DND-41 (cell line): ENCODE measurements around the gene SCAF8.

ENCODE experiments used
- ATAC-seq: fragments of 200-7000 bp; cut with Tn5 transposase; 3 replicates; pipeline ENCODE4 v1.9.1; 2021; ENCODE audit warnings: low read depth; ENCODE audit not compliant: insufficient read depth
- DNase-seq: peaks from one replicate; pipeline ENCODE4 v3.0.0-alpha.2; 2020
- H2AFZ ChIP-seq: 2 replicates; pipeline ENCODE4 v1.6.0; 2012; ENCODE audit warnings: low read depth, low read length
- H3K27ac ChIP-seq: 2 replicates; pipeline ENCODE4 v1.5.1; 2012; ENCODE audit warnings: low read length, inconsistent platforms
- H3K27me3 ChIP-seq: fragments of 200-600 bp; sonication (generic); 2 replicates; pipeline ENCODE4 v1.6.0; 2012; ENCODE audit warnings: low read length, mild to moderate bottlenecking, inconsistent platforms; ENCODE audit not compliant: insufficient read depth, poor library complexity
- H3K36me3 ChIP-seq: 2 replicates; pipeline ENCODE4 v1.5.1; 2012; ENCODE audit warnings: low read length, inconsistent platforms; ENCODE audit not compliant: insufficient read depth
- H3K4me1 ChIP-seq: 2 replicates; pipeline ENCODE4 v1.5.1; 2012; ENCODE audit warnings: mild to moderate bottlenecking, low read length; ENCODE audit not compliant: insufficient read depth
- H3K4me2 ChIP-seq: 2 replicates; pipeline ENCODE4 v1.6.0; 2012; ENCODE audit warnings: mild to moderate bottlenecking, moderate library complexity, low read length, inconsistent platforms; ENCODE audit not compliant: insufficient read depth
- H3K4me3 ChIP-seq, 2 experiments: fragments of 200-600 bp in 1 of 2; shearing (Covaris generic) in 1 of 2; 2 replicates each; pipeline ENCODE4 v1.5.1; 2012 to 2016; ENCODE audit warnings: inconsistent platforms in 2 of 2, low read length in 2 of 2, mild to moderate bottlenecking in 2 of 2, low read depth in 1 of 2, moderate library complexity in 1 of 2
- H3K79me2 ChIP-seq: 2 replicates; pipeline ENCODE4 v1.6.0; 2012; ENCODE audit warnings: low read length, inconsistent platforms; ENCODE audit not compliant: insufficient read depth
- H3K9ac ChIP-seq: 2 replicates; pipeline ENCODE4 v1.6.0; 2012; ENCODE audit warnings: low read depth, mild to moderate bottlenecking, inconsistent platforms, low read length, moderate library complexity
- H3K9me3 ChIP-seq: 2 replicates; pipeline ENCODE4 v1.5.1; 2012; ENCODE audit warnings: low read length, moderate library complexity, mild to moderate bottlenecking, inconsistent platforms; ENCODE audit not compliant: insufficient read depth, severe bottlenecking
- H4K20me1 ChIP-seq: 2 replicates; pipeline ENCODE4 v1.6.0; 2012; ENCODE audit warnings: low read length; ENCODE audit not compliant: insufficient read depth
- CTCF ChIP-seq: IDR thresholded peaks from 2 replicates; pipeline ENCODE4 v1.5.1; 2012; ENCODE audit warnings: borderline replicate concordance, low read length, moderate library complexity, mild to moderate bottlenecking; ENCODE audit not compliant: poor library complexity, severe bottlenecking; ENCODE audit errors: extremely low read depth
- EZH2 ChIP-seq: IDR thresholded peaks from 3 replicates; pipeline ENCODE4 v1.6.1; 2012; ENCODE audit warnings: borderline replicate concordance, low read depth, mild to moderate bottlenecking, moderate library complexity, low read length, inconsistent platforms; ENCODE audit not compliant: severe bottlenecking

The SCAF8 gene

GRCh38 chr6:154731296-154732218 lies 1.7 kb upstream of the SCAF8 start:
- no peaks in the 10 kb centered on the region for H3K9me3 ChIP-seq
- DNase-seq: no peak
- H3K9ac ChIP-seq: peak overlapping the region; percentile 100; the same call in 1 of the 2 replicates
- no peak for ATAC-seq
- H3K27me3 ChIP-seq: no peaks in the 10 kb centered on the region
- H4K20me1 ChIP-seq: peaks cover 26% of the 10 kb centered on the region
- H3K4me1 ChIP-seq: peaks cover 37% of the 10 kb centered on the region
- H2AFZ ChIP-seq: peak overlapping the region; percentile 99
- H3K27ac ChIP-seq: no peak overlapping the region
- peaks cover 18% of the 10 kb centered on the region for H3K36me3 ChIP-seq
- TF ChIP-seq CTCF (no peak), EZH2 (no peak)
- peaks cover 42% of the 10 kb centered on the region for H3K79me2 ChIP-seq
- 0 out of 4 replicates have a peak overlapping the region, but pooled peaks of 1 of the 2 experiments have one; percentile 99 for H3K4me3 ChIP-seq
- H3K4me2 ChIP-seq: peak overlapping the region; percentile 92; the same call in 1 of the 2 replicates

GRCh38 chr6:154732538-154733182 lies 556 bp upstream of the SCAF8 start:
- Histone ChIP-seq H2AFZ (peak overlapping the region; percentile 99), H4K20me1 (peaks cover 37% of the 10 kb centered on the region), H3K4me2 (peak overlapping the region; percentile 92), H3K4me3 (peak overlapping the region; percentile 93 to 99), H3K27me3 (no peaks in the 10 kb centered on the region), H3K79me2 (peaks cover 53% of the 10 kb centered on the region), H3K4me1 (peaks cover 44% of the 10 kb centered on the region), H3K36me3 (peaks cover 27% of the 10 kb centered on the region), H3K27ac (peak overlapping the region; percentile 99), H3K9me3 (no peaks in the 10 kb centered on the region), H3K9ac (peak overlapping the region; percentile 100)
- peak; percentile 47 for DNase-seq
- ATAC-seq: no peak
- TF ChIP-seq CTCF: no peak
- TF ChIP-seq EZH2: no peak

GRCh38 chr6:154733626-154734382 lies 588 bp downstream of the SCAF8 start:
- Histone ChIP-seq H3K79me2 (peaks cover 64% of the 10 kb centered on the region), H3K4me2 (peak overlapping the region; percentile 92), H3K27me3 (no peaks in the 10 kb centered on the region), H4K20me1 (peaks cover 48% of the 10 kb centered on the region), H3K27ac (peak overlapping the region; percentile 99), H2AFZ (peak overlapping the region; percentile 99), H3K9ac (peak overlapping the region; percentile 100), H3K4me1 (peaks cover 48% of the 10 kb centered on the region), H3K36me3 (peaks cover 32% of the 10 kb centered on the region), H3K9me3 (no peaks in the 10 kb centered on the region), H3K4me3 (peak overlapping the region; percentile 93 to 99)
- peak; percentile 91 for DNase-seq
- ATAC-seq: peak; percentile 83
- no peak for TF ChIP-seq EZH2
- no peak for TF ChIP-seq CTCF
